WTC11 (cell line): ENCODE data around the gene PRUNE2. TPM values are rescaled to one million over a fixed set of nuclear protein-coding genes. Genes with fewer than 3 reads are reported as not detected.

ENCODE experiments used
- ATAC-seq: fragments of 200-7000 bp; cut with Tn5 transposase; 2 replicates; pipeline ENCODE4 v1.10.0; 2021; ENCODE audit warnings: mild to moderate bottlenecking, moderate library complexity
- CTCF ChIA-PET: fragments of 300-600 bp; sonication (Branson Sonifier 250); formaldehyde crosslinking; loops from one replicate; lab custom pipeline; 2021; ENCODE audit warnings: antibody characterized with exemption; lab: Charles Lee
- POLR2A ChIA-PET: fragments of 350-600 bp; sonication (Branson Sonifier 250); formaldehyde crosslinking; loops from one replicate; lab custom pipeline; 2021; ENCODE audit warnings: antibody characterized with exemption; lab: Charles Lee
- DNase-seq: peaks from one replicate; pipeline ENCODE4 v3.0.0; 2021; ENCODE audit warnings: low spot score
- H3K27ac Mint-ChIP-seq: 2 replicates; pipeline ENCODE4 v1.8.0; 2021; ENCODE audit warnings: mixed read lengths
- H3K27me3 Mint-ChIP-seq: 2 replicates; pipeline ENCODE4 v1.8.0; 2021; ENCODE audit warnings: low read depth, mild to moderate bottlenecking, moderate library complexity, mixed read lengths
- H3K36me3 Mint-ChIP-seq: 2 replicates; pipeline ENCODE4 v1.8.0; 2021; ENCODE audit warnings: mixed read lengths
- H3K4me1 Mint-ChIP-seq: 2 replicates; pipeline ENCODE4 v1.8.0; 2022; ENCODE audit warnings: mixed read lengths
- H3K4me3 Mint-ChIP-seq: 2 replicates; pipeline ENCODE4 v1.8.0; 2021; ENCODE audit warnings: mild to moderate bottlenecking, moderate library complexity, mixed read lengths
- H3K9me3 Mint-ChIP-seq: 2 replicates; pipeline ENCODE4 v1.8.0; 2021; ENCODE audit warnings: mixed read lengths
- AFF4 ChIP-seq: sonication (generic); formaldehyde crosslinking; IDR thresholded peaks from 2 replicates; pipeline ENCODE4 v1.8.1; 2023; ENCODE audit warnings: mild to moderate bottlenecking, missing genetic modification reagents, borderline replicate concordance
- CDX4 ChIP-seq: fragments of 250-450 bp; sonication (Bioruptor Pico); IDR thresholded peaks from 2 replicates; pipeline ENCODE4 v1.9.0; 2021; ENCODE audit warnings: moderate library complexity, mild to moderate bottlenecking, inconsistent platforms, borderline replicate concordance
- E2F5 ChIP-seq: sonication (generic); formaldehyde crosslinking; IDR thresholded peaks from 2 replicates; pipeline ENCODE4 v1.8.1; 2022; ENCODE audit warnings: mild to moderate bottlenecking, moderate library complexity, missing genetic modification reagents
- FOXJ3 ChIP-seq: sonication (generic); formaldehyde crosslinking; IDR thresholded peaks from 2 replicates; pipeline ENCODE4 v1.9.0; 2021; ENCODE audit warnings: missing genetic modification reagents, mild to moderate bottlenecking, borderline replicate concordance
- FOXK1 ChIP-seq: sonication (generic); formaldehyde crosslinking; IDR thresholded peaks from 2 replicates; pipeline ENCODE4 v1.8.0; 2022; ENCODE audit warnings: mild to moderate bottlenecking, moderate library complexity, missing genetic modification reagents
- GTF2I ChIP-seq: fragments of 250-450 bp; sonication (Bioruptor Pico); conservative IDR thresholded peaks from 2 replicates; pipeline ENCODE4 v1.4.0; 2021; ENCODE audit warnings: mild to moderate bottlenecking
- HMGA2 ChIP-seq: fragments of 250-450 bp; sonication (Bioruptor Pico); IDR thresholded peaks from 2 replicates; pipeline ENCODE4 v1.4.0; 2021; ENCODE audit warnings: mild to moderate bottlenecking, moderate library complexity
- HMGXB4 ChIP-seq: sonication (generic); formaldehyde crosslinking; IDR thresholded peaks from 2 replicates; pipeline ENCODE4 v1.8.1; 2023; ENCODE audit warnings: mild to moderate bottlenecking, moderate library complexity, missing genetic modification reagents
- IRF2 ChIP-seq: sonication (generic); formaldehyde crosslinking; IDR thresholded peaks from 2 replicates; pipeline ENCODE4 v1.8.0; 2022; ENCODE audit warnings: low read depth, missing genetic modification reagents, borderline replicate concordance
- NFE2L1 ChIP-seq: sonication (generic); formaldehyde crosslinking; IDR thresholded peaks from 2 replicates; pipeline ENCODE4 v1.8.1; 2023; ENCODE audit warnings: missing genetic modification reagents
- NFYB ChIP-seq: sonication (generic); formaldehyde crosslinking; conservative IDR thresholded peaks from 2 replicates; pipeline ENCODE4 v1.8.0; 2022; ENCODE audit warnings: low read depth, missing genetic modification reagents
- NR3C1 ChIP-seq: sonication (generic); formaldehyde crosslinking; conservative IDR thresholded peaks from 2 replicates; pipeline ENCODE4 v1.8.1; 2023; ENCODE audit warnings: low read depth, mild to moderate bottlenecking, missing genetic modification reagents
- PRDM15 ChIP-seq: sonication (generic); formaldehyde crosslinking; IDR thresholded peaks from 2 replicates; pipeline ENCODE4 v1.8.0; 2022; ENCODE audit warnings: missing genetic modification reagents
- PRRX2 ChIP-seq: fragments of 250-450 bp; sonication (Bioruptor Pico); IDR thresholded peaks from 2 replicates; pipeline ENCODE4 v1.8.0; 2021; ENCODE audit warnings: mild to moderate bottlenecking
- SMAD3 ChIP-seq: sonication (generic); formaldehyde crosslinking; IDR thresholded peaks from 2 replicates; pipeline ENCODE4 v1.8.0; 2022; ENCODE audit warnings: missing genetic modification reagents, mild to moderate bottlenecking, borderline replicate concordance
- SOX15 ChIP-seq: fragments of 250-450 bp; sonication (Bioruptor Pico); IDR thresholded peaks from 2 replicates; pipeline ENCODE4 v1.9.0; 2021; ENCODE audit warnings: mild to moderate bottlenecking
- USF1 ChIP-seq: sonication (generic); formaldehyde crosslinking; IDR thresholded peaks from 2 replicates; pipeline ENCODE4 v1.8.0; 2022; ENCODE audit warnings: mild to moderate bottlenecking, missing genetic modification reagents
- ZNF317 ChIP-seq: sonication (generic); formaldehyde crosslinking; IDR thresholded peaks from 2 replicates; pipeline ENCODE4 v1.8.1; 2023; ENCODE audit warnings: low read depth, mild to moderate bottlenecking, moderate library complexity, missing genetic modification reagents, borderline replicate concordance
- ZNF416 ChIP-seq: fragments of 250-450 bp; sonication (Bioruptor Pico); IDR thresholded peaks from 2 replicates; pipeline ENCODE4 v1.9.0; 2021; ENCODE audit warnings: mild to moderate bottlenecking, inconsistent platforms
- ZSCAN18 ChIP-seq: fragments of 250-450 bp; sonication (Bioruptor Pico); IDR thresholded peaks from 2 replicates; pipeline ENCODE4 v2.1.2; 2022; ENCODE audit warnings: mild to moderate bottlenecking, moderate library complexity
- total RNA-seq: library from RNA; stranded (reverse); gene quantifications from 3 replicates; pipeline ENCODE4 v1.2.3, GENCODE V29; 2021

Gene PRUNE2
- total RNA-seq, 1 experiment from 2014 or later: 13.1 TPM

GRCh38 chr9:76789840-76790239 lies 116.1 kb downstream of the PRUNE2 start:
- TF ChIP-seq AFF4 (CRISPR knock-in tag) (no peak), NFE2L1 (CRISPR knock-in tag) (no peak), USF1 (CRISPR knock-in tag) (no peak)
- TF ChIP-seq, all 79 proteins: peak for 0
- ATAC-seq (no peak), DNase-seq (no peak)
- CTCF ChIA-PET: no interaction called here
- Mint-ChIP-seq H3K27me3 (no peaks in the 10 kb centered on the region), H3K4me1 (no peaks in the 10 kb centered on the region), H3K9me3 (no peaks in the 10 kb centered on the region), H3K36me3 (no peaks in the 10 kb centered on the region), H3K4me3 (no peak overlapping the region), H3K27ac (no peak overlapping the region)
- POLR2A ChIA-PET: interaction anchor here (0.5 kb wide), 1 partner anchor 219 kb away, joined by 4 read pairs; no protein-coding TSS in a partner anchor

- no peak overlapping the region for H3K4me3 Mint-ChIP-seq
- H3K27ac Mint-ChIP-seq: no peak overlapping the region
- no peaks in the 10 kb centered on the region for H3K36me3 Mint-ChIP-seq
- H3K27me3 Mint-ChIP-seq: no peaks in the 10 kb centered on the region
- peaks cover 3% of the 10 kb centered on the region; the same call in 1 of the 2 replicates for H3K9me3 Mint-ChIP-seq
- no peaks in the 10 kb centered on the region for H3K4me1 Mint-ChIP-seq
- ChIA-PET POLR2A (interaction anchor here (0.6 kb wide), 1 partner anchor 222 kb away, joined by 3 read pairs; no protein-coding TSS in a partner anchor), CTCF (no interaction called here)
- DNase-seq (no peak), ATAC-seq (no peak)
- TF ChIP-seq ZNF317 (CRISPR knock-in tag) (no peak), NFYB (CRISPR knock-in tag) (no peak), SOX15 (no peak), FOXJ3 (CRISPR knock-in tag) (no peak), ZSCAN18 (CRISPR knock-in tag) (no peak), E2F5 (CRISPR knock-in tag) (no peak), CDX4 (no peak), IRF2 (CRISPR knock-in tag) (no peak), FOXK1 (CRISPR knock-in tag) (no peak), GTF2I (CRISPR knock-in tag) (no peak), USF1 (CRISPR knock-in tag) (no peak), HMGA2 (CRISPR knock-in tag) (no peak), PRRX2 (CRISPR knock-in tag) (no peak), ZNF416 (CRISPR knock-in tag) (no peak), SMAD3 (CRISPR knock-in tag) (no peak), HMGXB4 (CRISPR knock-in tag) (no peak), NR3C1 (CRISPR knock-in tag) (no peak), PRDM15 (CRISPR knock-in tag) (no peak)
Measured at GRCh38 chr9:76787677-76788076, 118.2 kb downstream of the PRUNE2 start.
